H1 (cell line): ENCODE results near the gene LRRC2. TPM values are rescaled to one million over a fixed set of nuclear protein-coding genes. Genes with fewer than 3 reads are reported as not detected.

Source experiments
- CTCF ChIP-seq, 3 experiments: IDR thresholded peaks; 1 replicate in 2 of 3; 2 replicates in 1 of 3; pipeline versions ENCODE4 v1.5.1 to v1.6.1; 2011; ENCODE audit warnings: low read length in 3 of 3, mild to moderate bottlenecking in 3 of 3, inconsistent platforms in 2 of 3, low read depth in 1 of 3, moderate library complexity in 1 of 3; ENCODE audit not compliant: insufficient read depth in 1 of 3; ENCODE audit errors: control extremely low read depth in 1 of 3
- E2F6 ChIP-seq: IDR thresholded peaks from 2 replicates; pipeline ENCODE4 v1.6.1; 2012; ENCODE audit warnings: inconsistent platforms
- EP300 ChIP-seq, 2 experiments: IDR thresholded peaks; 1 replicate in 1 of 2; 2 replicates in 1 of 2; pipeline ENCODE4 v1.6.1; 2011 to 2012; ENCODE audit warnings: low read depth in 2 of 2, low read length in 2 of 2, mild to moderate bottlenecking in 2 of 2, borderline replicate concordance in 1 of 2, inconsistent platforms in 1 of 2, moderate library complexity in 1 of 2
- GABPA ChIP-seq: IDR thresholded peaks from 2 replicates; pipeline ENCODE4 v1.6.1; 2011; ENCODE audit warnings: mild to moderate bottlenecking, low read length, moderate library complexity, borderline replicate concordance; ENCODE audit not compliant: insufficient read depth
- GTF2F1 ChIP-seq: IDR thresholded peaks from 2 replicates; pipeline ENCODE4 v1.6.1; 2012; ENCODE audit warnings: low read depth, low read length, improper control_type of control experiment, borderline replicate concordance
- HDAC6 ChIP-seq: IDR thresholded peaks from one replicate; pipeline ENCODE4 v1.7.1; 2012; ENCODE audit warnings: low read depth, mild to moderate bottlenecking, inconsistent platforms, low read length, moderate library complexity
- JUND ChIP-seq: IDR thresholded peaks from 2 replicates; pipeline ENCODE4 v1.6.1; 2011; ENCODE audit warnings: mild to moderate bottlenecking, improper control_type of control experiment, low read length
- KDM5A ChIP-seq: fragments of 200-600 bp; IDR thresholded peaks from 2 replicates; pipeline ENCODE4 v1.7.1; 2012; ENCODE audit warnings: mild to moderate bottlenecking, low read length, inconsistent platforms, mixed read lengths
- MAX ChIP-seq: IDR thresholded peaks from 2 replicates; pipeline ENCODE4 v1.6.1; 2012; ENCODE audit warnings: inconsistent platforms
- NANOG ChIP-seq: IDR thresholded peaks from 2 replicates; pipeline ENCODE4 v1.6.1; 2011; ENCODE audit warnings: low read length, low read depth, mild to moderate bottlenecking, inconsistent platforms; ENCODE audit not compliant: insufficient read depth, poor library complexity, severe bottlenecking
- POU5F1 ChIP-seq: IDR thresholded peaks from 2 replicates; pipeline ENCODE4 v1.6.1; 2011; ENCODE audit warnings: low read depth, mild to moderate bottlenecking, low read length, moderate library complexity
- RBBP5 ChIP-seq: IDR thresholded peaks from 2 replicates; pipeline ENCODE4 v1.7.1; 2012; ENCODE audit warnings: low read depth, mild to moderate bottlenecking, inconsistent platforms, low read length, moderate library complexity, borderline replicate concordance
- SAP30 ChIP-seq: fragments of 300-600 bp; sonication (generic); IDR thresholded peaks from 2 replicates; pipeline ENCODE4 v1.7.1; 2012; ENCODE audit warnings: low read length, moderate library complexity, mild to moderate bottlenecking, inconsistent platforms; ENCODE audit not compliant: insufficient read depth, insufficient replicate concordance
- SIRT6 ChIP-seq: IDR thresholded peaks from one replicate; pipeline ENCODE4 v1.7.1; 2012; ENCODE audit warnings: low read length, inconsistent platforms
- SP1 ChIP-seq: IDR thresholded peaks from 2 replicates; pipeline ENCODE4 v1.6.1; 2011; ENCODE audit warnings: low read depth, low read length
- TBP ChIP-seq: IDR thresholded peaks from 2 replicates; pipeline ENCODE4 v1.6.1; 2011; ENCODE audit warnings: low read depth, low read length, improper control_type of control experiment
- TEAD4 ChIP-seq: IDR thresholded peaks from 2 replicates; pipeline ENCODE4 v1.6.1; 2012; ENCODE audit warnings: low read depth, low read length, inconsistent platforms, mixed read lengths
- polyA plus RNA-seq, 7 experiments: library from polyadenylated mRNA; depleted of rRNA in 3 of 7; stranded (reverse) in 5 of 7; unstranded in 2 of 7; fragments of >200 nt in 5 of 7; fragments of 200-250 nt in 2 of 7; gene quantifications; 1 replicate in 5 of 7; 2 replicates in 1 of 7; 4 replicates in 1 of 7; pipeline versions ENCODE4 v1.2.1 to v1.2.3, GENCODE V29; 2011 to 2013; ENCODE audit warnings: missing spikeins in 2 of 7, mixed read lengths in 2 of 7
- total RNA-seq: library from RNA; stranded (reverse); fragmentation: NEBNext Ultra II Directional; extraction: Animal tissue kit (Norgen Biotek cat#: 25700); gene quantifications from 2 replicates; pipeline ENCODE4 v1.2.1, GENCODE V29; 2021

The LRRC2 gene
- total and polyA plus RNA-seq, 2 of the 8 experiments (the other 6 are each of a cell fraction or from before 2014, with no cell fraction given), result 1.4 to 6.4 TPM

GRCh38 chr3:46545818-46546630 lies 20.1 kb downstream of the LRRC2 start (continued):
- no peak for TF ChIP-seq HDAC6
- peak; percentile 41; the same call in 1 of the 2 replicates for TF ChIP-seq TBP
- peak; percentile 46; the same call in 1 of the 2 replicates for TF ChIP-seq SP1
- TF ChIP-seq SAP30, result peak; percentile 19
- peak; percentile 36; the same call in 1 of the 2 replicates for TF ChIP-seq MAX
- TF ChIP-seq GABPA, result no peak
- peak; percentile 80 for TF ChIP-seq TEAD4
- peak in 1 of 2 experiments; percentile 85; a peak in 1 of 3 replicates for TF ChIP-seq EP300 (IDR thresholded peaks at IDR 0.05; ENCODE audit: borderline replicate concordance in 1 of 2, low read depth in 2 of 2, low read length in 2 of 2)
- no peak for TF ChIP-seq RBBP5
- TF ChIP-seq NANOG, result peak; percentile 56
- TF ChIP-seq POU5F1, result no peak
- TF ChIP-seq KDM5A, result no peak
- no peak for TF ChIP-seq SIRT6
- TF ChIP-seq GTF2F1, result no peak
- peak; percentile 51; the same call in 1 of the 2 replicates for TF ChIP-seq E2F6
- TF ChIP-seq JUND, result peak; percentile 37; the same call in 1 of the 2 replicates
- TF ChIP-seq CTCF (IDR thresholded peaks at IDR 0.05; ENCODE audit: control extremely low read depth in 1 of 3, insufficient read depth in 1 of 3, low read depth in 1 of 3, low read length in 3 of 3), result no peak
